ENCODE results near the gene TENM4.

DNA sequence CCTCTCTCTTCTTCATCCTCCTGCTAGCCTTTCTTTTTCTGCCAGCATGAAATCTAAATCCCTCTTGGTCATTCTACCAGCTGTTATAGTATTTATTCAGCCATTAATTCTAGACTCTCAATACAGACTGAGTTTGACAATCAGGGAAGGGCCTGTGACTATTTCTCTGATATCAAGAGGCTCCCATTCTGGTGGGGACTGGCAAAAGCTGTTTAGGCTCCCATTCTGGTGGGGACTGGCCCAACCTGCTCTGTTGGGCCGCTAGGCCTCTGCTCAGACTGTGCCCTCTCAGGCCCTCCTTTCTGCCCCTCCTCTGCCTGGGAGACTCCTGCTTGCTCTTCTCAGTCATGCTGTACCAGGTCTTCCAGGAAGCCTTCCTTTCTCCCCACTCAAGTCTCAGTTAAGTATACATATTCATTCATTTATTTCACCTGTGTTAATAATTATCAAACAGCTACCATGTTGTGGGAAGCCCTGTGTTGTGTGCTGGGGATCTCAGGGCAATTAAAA lies 542.5 kb downstream of the TENM4 start:
- no peak for TF ChIP-seq POLR2A (IDR thresholded peaks at IDR 0.05)
- TF ChIP-seq, protein P1, sequence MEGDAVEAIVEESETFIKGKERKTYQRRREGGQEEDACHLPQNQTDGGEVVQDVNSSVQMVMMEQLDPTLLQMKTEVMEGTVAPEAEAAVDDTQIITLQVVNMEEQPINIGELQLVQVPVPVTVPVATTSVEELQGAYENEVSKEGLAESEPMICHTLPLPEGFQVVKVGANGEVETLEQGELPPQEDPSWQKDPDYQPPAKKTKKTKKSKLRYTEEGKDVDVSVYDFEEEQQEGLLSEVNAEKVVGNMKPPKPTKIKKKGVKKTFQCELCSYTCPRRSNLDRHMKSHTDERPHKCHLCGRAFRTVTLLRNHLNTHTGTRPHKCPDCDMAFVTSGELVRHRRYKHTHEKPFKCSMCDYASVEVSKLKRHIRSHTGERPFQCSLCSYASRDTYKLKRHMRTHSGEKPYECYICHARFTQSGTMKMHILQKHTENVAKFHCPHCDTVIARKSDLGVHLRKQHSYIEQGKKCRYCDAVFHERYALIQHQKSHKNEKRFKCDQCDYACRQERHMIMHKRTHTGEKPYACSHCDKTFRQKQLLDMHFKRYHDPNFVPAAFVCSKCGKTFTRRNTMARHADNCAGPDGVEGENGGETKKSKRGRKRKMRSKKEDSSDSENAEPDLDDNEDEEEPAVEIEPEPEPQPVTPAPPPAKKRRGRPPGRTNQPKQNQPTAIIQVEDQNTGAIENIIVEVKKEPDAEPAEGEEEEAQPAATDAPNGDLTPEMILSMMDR (IDR thresholded peaks at IDR 0.05) = no peak
- TF ChIP-seq POLR2AphosphoS5 (IDR thresholded peaks at IDR 0.05) = no peak
